Fibroblast of lung (primary cell): ENCODE results near the gene SCEL. TPM values are rescaled to one million over a fixed set of nuclear protein-coding genes. Genes with fewer than 3 reads are reported as not detected.

Source experiments
- DNase-seq, 2 donors: peaks; one replicate each; pipeline versions ENCODE4 v3.0.0 to v3.0.0-alpha.2; 2010; ENCODE audit warnings: low read depth in 2 of 2
- H2AFZ ChIP-seq: 2 replicates; pipeline ENCODE4 v1.5.1; 2012; ENCODE audit warnings: low read length, control low read depth, inconsistent platforms
- H3K27ac ChIP-seq: 2 replicates; pipeline ENCODE4 v1.5.1; 2011; ENCODE audit warnings: low read length, control low read depth; ENCODE audit not compliant: insufficient read depth
- H3K27me3 ChIP-seq: 2 replicates; pipeline ENCODE4 v1.5.1; 2011; ENCODE audit warnings: mild to moderate bottlenecking, low read length; ENCODE audit not compliant: control insufficient read depth, insufficient read depth
- H3K36me3 ChIP-seq: 2 replicates; pipeline ENCODE4 v1.5.1; 2011; ENCODE audit warnings: low read length; ENCODE audit not compliant: control insufficient read depth, insufficient read depth
- H3K4me1 ChIP-seq: 2 replicates; pipeline ENCODE4 v1.5.1; 2011; ENCODE audit warnings: low read length; ENCODE audit not compliant: control insufficient read depth, insufficient read depth; ENCODE audit errors: extremely low read depth
- H3K4me2 ChIP-seq: 2 replicates; pipeline ENCODE4 v1.5.1; 2011; ENCODE audit warnings: low read length, control low read depth; ENCODE audit not compliant: insufficient read depth; ENCODE audit errors: extremely low read depth
- H3K4me3 ChIP-seq, 4 experiments: fragments of 200-600 bp in 1 of 4; sonication (generic) in 1 of 4; replicated peaks in 1 of 4; 2 replicates each; pipeline ENCODE4 v1.5.1; 2011 to 2016; ENCODE audit warnings: low read length in 4 of 4, low read depth in 3 of 4, mild to moderate bottlenecking in 3 of 4, control low read depth in 2 of 4, inconsistent platforms in 1 of 4, mixed read lengths in 1 of 4; ENCODE audit not compliant: insufficient read depth in 1 of 4; ENCODE audit errors: control extremely low read depth in 1 of 4
- H3K79me2 ChIP-seq: 2 replicates; pipeline ENCODE4 v1.5.1; 2012; ENCODE audit warnings: mild to moderate bottlenecking, low read length, inconsistent platforms; ENCODE audit not compliant: control insufficient read depth, insufficient read depth
- H3K9ac ChIP-seq: 2 replicates; pipeline ENCODE4 v1.5.1; 2011; ENCODE audit warnings: mild to moderate bottlenecking, low read length, control low read depth; ENCODE audit not compliant: insufficient read depth
- H3K9me3 ChIP-seq: 2 replicates; pipeline ENCODE4 v1.5.1; 2012; ENCODE audit warnings: low read depth, low read length; ENCODE audit not compliant: control insufficient read depth, insufficient read depth
- H4K20me1 ChIP-seq: 2 replicates; pipeline ENCODE4 v1.5.1; 2011; ENCODE audit warnings: low read length; ENCODE audit not compliant: control insufficient read depth, insufficient read depth; ENCODE audit errors: extremely low read depth
- CTCF ChIP-seq, 2 donors: IDR thresholded peaks in 1 of 2; conservative IDR thresholded peaks in 1 of 2; 1 replicate in 1 of 2; 2 replicates in 1 of 2; pipeline ENCODE4 v1.5.1; 2011 to 2012; ENCODE audit warnings: low read length in 2 of 2, control low read depth in 1 of 2, inconsistent platforms in 1 of 2, low read depth in 1 of 2, mild to moderate bottlenecking in 1 of 2
- EZH2 ChIP-seq: IDR thresholded peaks from 2 replicates; pipeline ENCODE4 v1.5.1; 2012; ENCODE audit warnings: low read length, control low read depth, mild to moderate bottlenecking; ENCODE audit errors: missing control alignments
- polyA plus RNA-seq, 2 donors: library from polyadenylated mRNA; depleted of rRNA in 1 of 2; stranded (reverse) in 1 of 2; unstranded in 1 of 2; fragments of >200 nt; gene quantifications; 2 replicates each; pipeline ENCODE4 v1.2.1, GENCODE V29; 2011 to 2012; ENCODE audit warnings: missing spikeins in 1 of 2
- total RNA-seq: library from RNA; depleted of rRNA; stranded (reverse); fragments of >200 nt; gene quantifications from 2 replicates; pipeline ENCODE4 v1.2.1, GENCODE V29; 2014

Gene SCEL
- total and polyA plus RNA-seq, 2 donors (not counting 1 experiment from before 2014, with no cell fraction given): not detected

GRCh38 chr13:77687799-77688198 is 152.3 kb downstream of the SCEL start:
- TF ChIP-seq CTCF (conservative IDR thresholded peaks at IDR 0.05 in 1 of 2, IDR thresholded peaks at IDR 0.05 in 1 of 2; ENCODE audit: low read depth in 1 of 2, low read length in 2 of 2) (no peak), EZH2 (no peak)
- H3K4me1 ChIP-seq: no peaks in the 10 kb centered on the region
- no peak overlapping the region for H3K27ac ChIP-seq
- H3K4me3 ChIP-seq: no peak overlapping the region
- DNase-seq: no peak
- no peak overlapping the region for H3K4me2 ChIP-seq
- no peak overlapping the region for H3K9ac ChIP-seq
- H4K20me1 ChIP-seq: no peaks in the 10 kb centered on the region
- no peaks in the 10 kb centered on the region for H3K36me3 ChIP-seq
- H3K9me3 ChIP-seq: no peaks in the 10 kb centered on the region
- no peak overlapping the region for H2AFZ ChIP-seq
- H3K27me3 ChIP-seq: no peaks in the 10 kb centered on the region
- H3K79me2 ChIP-seq: no peaks in the 10 kb centered on the region

- no peak overlapping the region for H3K9ac ChIP-seq
- no peak for DNase-seq
- no peaks in the 10 kb centered on the region for H3K79me2 ChIP-seq
- peaks cover 6% of the 10 kb centered on the region for H3K27me3 ChIP-seq
- H3K4me1 ChIP-seq: no peaks in the 10 kb centered on the region
- no peaks in the 10 kb centered on the region for H3K9me3 ChIP-seq
- no peak overlapping the region for H2AFZ ChIP-seq
- no peaks in the 10 kb centered on the region for H3K36me3 ChIP-seq
- no peaks in the 10 kb centered on the region for H4K20me1 ChIP-seq
- H3K4me3 ChIP-seq: no peak overlapping the region
- TF ChIP-seq CTCF (conservative IDR thresholded peaks at IDR 0.05 in 1 of 2, IDR thresholded peaks at IDR 0.05 in 1 of 2; ENCODE audit: low read depth in 1 of 2, low read length in 2 of 2) (no peak), EZH2 (no peak)
- H3K27ac ChIP-seq: no peak overlapping the region
- no peak overlapping the region for H3K4me2 ChIP-seq
Observed at GRCh38 chr13:77691871-77692270, 156.4 kb downstream of the SCEL start.

GRCh38 chr13:77692746-77693448 is 157.4 kb downstream of the SCEL start:
- no peaks in the 10 kb centered on the region for H4K20me1 ChIP-seq
- no peaks in the 10 kb centered on the region for H3K4me1 ChIP-seq
- H3K4me2 ChIP-seq: no peak overlapping the region
- peaks cover 6% of the 10 kb centered on the region for H3K27me3 ChIP-seq
- no peaks in the 10 kb centered on the region for H3K36me3 ChIP-seq
- H3K4me3 ChIP-seq: no peak overlapping the region
- DNase-seq: peak in 1 of 2 donors; percentile 30
- no peak overlapping the region for H3K27ac ChIP-seq
- H3K9ac ChIP-seq: no peak overlapping the region
- H3K79me2 ChIP-seq: no peaks in the 10 kb centered on the region
- H2AFZ ChIP-seq: no peak overlapping the region
- TF ChIP-seq CTCF (conservative IDR thresholded peaks at IDR 0.05 in 1 of 2, IDR thresholded peaks at IDR 0.05 in 1 of 2; ENCODE audit: low read depth in 1 of 2, low read length in 2 of 2) (no peak), EZH2 (no peak)
- no peaks in the 10 kb centered on the region for H3K9me3 ChIP-seq
